Measurements from ENCODE around the gene SMIM12. TPM values are rescaled to one million over a fixed set of nuclear protein-coding genes. Genes with fewer than 3 reads are reported as not detected.

SMIM12 gene
- total RNA-seq, 6 experiments from 2014 or later, result 30.5 to 45.7 (median 32.2) TPM

DNA sequence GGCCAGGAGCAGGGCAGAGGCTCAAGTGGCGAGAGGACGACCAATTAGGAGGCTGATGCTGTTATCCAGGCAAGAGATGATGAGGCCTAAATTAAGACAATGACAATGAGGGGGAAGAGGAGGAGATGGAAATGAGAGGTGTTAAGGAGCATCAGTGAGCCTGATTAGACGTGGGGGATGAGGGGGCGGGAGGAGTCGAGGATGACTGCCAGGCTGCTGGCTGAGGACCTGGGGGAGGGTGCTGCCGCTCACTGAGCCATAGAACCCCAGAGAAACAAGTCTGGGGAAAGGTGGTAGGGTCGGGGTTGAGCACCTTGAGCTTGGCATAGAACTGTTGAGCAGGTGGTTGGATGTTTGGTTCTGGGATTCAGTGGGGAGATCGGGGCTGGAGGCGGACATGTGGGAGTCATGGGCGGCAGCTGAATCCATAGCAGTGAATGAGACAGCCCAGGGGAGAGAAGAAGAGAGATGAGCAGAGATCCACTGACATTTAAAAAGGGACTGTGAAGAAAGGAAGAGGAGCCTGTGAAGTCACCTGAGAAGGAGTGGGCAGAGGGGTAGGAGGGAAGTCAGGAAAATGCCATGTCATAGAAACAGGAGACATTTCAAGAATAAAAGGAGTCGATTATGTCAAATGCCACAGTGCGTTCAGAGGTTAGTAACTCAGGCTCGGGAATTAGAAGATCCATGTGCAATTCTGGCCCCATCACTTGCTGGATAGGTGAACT lies 41.4 kb upstream of the SMIM12 start:
- Histone ChIP-seq H3K36me3 (no peaks in the 10 kb centered on the region), H3K27ac (no peak overlapping the region), H3K9me3 (no peaks in the 10 kb centered on the region), H3K4me1 (no peaks in the 10 kb centered on the region), H3K4me3 (no peak overlapping the region), H3K27me3 (no peaks in the 10 kb centered on the region)
- DNase-seq, result peak in 1 of 3 donors; percentile 23
- 45% methylated on average over 13 of the region's 13 CpGs for WGBS (ENCODE audit: insufficient coverage, low coverage, low lambda C conversion rate, missing lambda C conversion rate)
- intact Hi-C loops (cut with DNase I), result no loop called here
- ATAC-seq, result no peak
- TF ChIP-seq, protein P1, sequence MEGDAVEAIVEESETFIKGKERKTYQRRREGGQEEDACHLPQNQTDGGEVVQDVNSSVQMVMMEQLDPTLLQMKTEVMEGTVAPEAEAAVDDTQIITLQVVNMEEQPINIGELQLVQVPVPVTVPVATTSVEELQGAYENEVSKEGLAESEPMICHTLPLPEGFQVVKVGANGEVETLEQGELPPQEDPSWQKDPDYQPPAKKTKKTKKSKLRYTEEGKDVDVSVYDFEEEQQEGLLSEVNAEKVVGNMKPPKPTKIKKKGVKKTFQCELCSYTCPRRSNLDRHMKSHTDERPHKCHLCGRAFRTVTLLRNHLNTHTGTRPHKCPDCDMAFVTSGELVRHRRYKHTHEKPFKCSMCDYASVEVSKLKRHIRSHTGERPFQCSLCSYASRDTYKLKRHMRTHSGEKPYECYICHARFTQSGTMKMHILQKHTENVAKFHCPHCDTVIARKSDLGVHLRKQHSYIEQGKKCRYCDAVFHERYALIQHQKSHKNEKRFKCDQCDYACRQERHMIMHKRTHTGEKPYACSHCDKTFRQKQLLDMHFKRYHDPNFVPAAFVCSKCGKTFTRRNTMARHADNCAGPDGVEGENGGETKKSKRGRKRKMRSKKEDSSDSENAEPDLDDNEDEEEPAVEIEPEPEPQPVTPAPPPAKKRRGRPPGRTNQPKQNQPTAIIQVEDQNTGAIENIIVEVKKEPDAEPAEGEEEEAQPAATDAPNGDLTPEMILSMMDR (IDR thresholded peaks at IDR 0.05), result no peak
- TF ChIP-seq POLR2A (IDR thresholded peaks at IDR 0.05), result no peak

DNA sequence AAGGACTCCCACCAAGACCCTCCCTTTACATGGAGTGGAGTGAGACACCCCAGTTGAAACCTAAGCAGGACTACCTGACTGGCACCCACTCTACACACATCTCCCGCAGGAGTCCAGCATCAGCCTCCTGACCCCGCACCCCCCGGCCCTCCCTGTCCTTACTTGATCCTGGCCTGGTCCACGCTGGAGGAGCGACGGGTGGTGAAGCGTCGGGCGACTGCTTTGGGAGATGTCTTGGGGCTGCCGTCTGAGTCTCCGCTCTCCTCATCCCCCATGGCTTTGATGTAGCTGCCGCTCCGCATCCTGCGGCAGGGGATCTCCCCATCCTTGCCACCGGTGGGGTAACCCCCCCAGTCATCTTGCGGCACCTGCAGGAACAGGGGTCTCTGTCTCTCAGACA lies 40.4 kb upstream of the SMIM12 start:
- H3K9me3 ChIP-seq, result no peaks in the 10 kb centered on the region
- 93% methylated on average over 12 of the region's 16 CpGs for WGBS (ENCODE audit: insufficient coverage, low coverage, low lambda C conversion rate, missing lambda C conversion rate)
- no peak for ATAC-seq
- no peak overlapping the region for H3K27ac ChIP-seq
- no peak overlapping the region for H3K4me3 ChIP-seq
- intact Hi-C loops (cut with DNase I), result no loop called here
- no peaks in the 10 kb centered on the region for H3K27me3 ChIP-seq
- no peak for TF ChIP-seq POLR2A (IDR thresholded peaks at IDR 0.05)
- TF ChIP-seq, protein P1 (IDR thresholded peaks at IDR 0.05), result no peak
- no peaks in the 10 kb centered on the region for H3K4me1 ChIP-seq
- H3K36me3 ChIP-seq, result no peaks in the 10 kb centered on the region
- peak in 1 of 3 donors; percentile 29 for DNase-seq

DNA sequence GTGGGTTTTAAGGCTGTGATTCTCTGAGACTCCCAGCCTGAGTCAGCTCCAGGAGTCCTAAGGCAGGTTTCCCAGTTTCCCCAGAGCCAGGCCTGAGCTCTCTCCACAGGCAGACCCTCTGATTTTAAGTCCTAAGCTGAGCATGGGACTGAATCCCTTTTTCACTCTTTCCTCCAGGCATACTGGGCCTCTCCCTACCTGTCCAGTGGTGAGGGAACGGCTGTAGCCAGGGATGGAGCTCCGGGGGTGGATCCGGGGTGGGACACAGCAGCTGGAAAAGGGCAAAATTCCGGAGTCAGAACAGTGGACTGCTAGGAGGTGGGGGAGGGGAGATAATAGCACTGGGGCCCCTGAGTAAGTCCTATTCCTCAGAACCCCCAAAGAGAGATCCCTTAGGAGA lies 39.9 kb upstream of the SMIM12 start:
- no peak overlapping the region for H3K27ac ChIP-seq
- no peak for TF ChIP-seq POLR2A (IDR thresholded peaks at IDR 0.05)
- TF ChIP-seq, protein P1 (IDR thresholded peaks at IDR 0.05), result no peak
- no peaks in the 10 kb centered on the region for H3K4me1 ChIP-seq
- H3K36me3 ChIP-seq, result no peaks in the 10 kb centered on the region
- DNase-seq (peak in 1 of 3 donors; percentile 15), ATAC-seq (no peak)
- H3K9me3 ChIP-seq, result no peaks in the 10 kb centered on the region
- no peaks in the 10 kb centered on the region for H3K27me3 ChIP-seq
- H3K4me3 ChIP-seq, result no peak overlapping the region
- intact Hi-C loops (cut with DNase I), result no loop called here
- 67% methylated on average over 1 of the region's 4 CpGs for WGBS (ENCODE audit: insufficient coverage, low coverage, low lambda C conversion rate, missing lambda C conversion rate)

DNA sequence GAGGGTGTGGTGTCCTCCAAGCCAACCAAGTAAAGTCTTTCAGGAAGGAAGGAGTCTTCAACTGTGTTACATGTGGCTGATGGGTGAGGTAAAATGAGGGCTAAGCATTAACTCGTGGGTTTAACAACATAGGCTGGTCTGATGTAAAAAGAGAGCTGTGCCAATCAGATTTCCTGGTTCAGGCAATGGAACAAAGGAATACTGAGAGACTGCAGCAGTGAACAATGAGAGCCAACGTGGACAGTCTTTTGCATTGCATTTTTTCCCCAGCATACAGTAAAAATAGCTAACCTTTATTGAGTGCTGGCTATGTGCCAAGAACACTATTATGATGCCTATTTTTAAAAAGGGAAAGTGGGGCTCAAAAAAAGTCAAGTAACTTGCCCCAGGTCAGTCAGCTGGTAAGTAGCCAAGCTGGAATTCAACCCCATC lies 38.8 kb upstream of the SMIM12 start:
- Histone ChIP-seq H3K4me3 (no peak overlapping the region), H3K27ac (no peak overlapping the region), H3K36me3 (no peaks in the 10 kb centered on the region), H3K4me1 (no peaks in the 10 kb centered on the region), H3K27me3 (no peaks in the 10 kb centered on the region), H3K9me3 (no peaks in the 10 kb centered on the region)
- DNase-seq, result no peak
- TF ChIP-seq POLR2A (IDR thresholded peaks at IDR 0.05), result no peak
- TF ChIP-seq, protein P1 (IDR thresholded peaks at IDR 0.05), result no peak
- ATAC-seq, result no peak
- WGBS (ENCODE audit: insufficient coverage, low coverage, low lambda C conversion rate, missing lambda C conversion rate), result 35% methylated on average over 2 of the region's 2 CpGs
- intact Hi-C loops (cut with DNase I), result no loop called here
